B cell (primary cell): ENCODE data around the gene OR2T3.
"Not testable (repeated sequence)": the region's sequence is repeated elsewhere in the genome, so short reads cannot be mapped to it uniquely, and the experiment has no call there.

Source experiments
- CTCF ChIP-seq: fragments of 200-600 bp; IDR thresholded peaks from one replicate; pipeline ENCODE4 v1.8.0; 2022; ENCODE audit warnings: antibody characterized with exemption, mild to moderate bottlenecking
- EZH2 ChIP-seq: IDR thresholded peaks from 2 replicates; pipeline ENCODE4 v1.6.1; 2012; ENCODE audit warnings: borderline replicate concordance, low read depth, mild to moderate bottlenecking, moderate library complexity, low read length; ENCODE audit not compliant: insufficient read depth, poor library complexity, severe bottlenecking

DNA sequence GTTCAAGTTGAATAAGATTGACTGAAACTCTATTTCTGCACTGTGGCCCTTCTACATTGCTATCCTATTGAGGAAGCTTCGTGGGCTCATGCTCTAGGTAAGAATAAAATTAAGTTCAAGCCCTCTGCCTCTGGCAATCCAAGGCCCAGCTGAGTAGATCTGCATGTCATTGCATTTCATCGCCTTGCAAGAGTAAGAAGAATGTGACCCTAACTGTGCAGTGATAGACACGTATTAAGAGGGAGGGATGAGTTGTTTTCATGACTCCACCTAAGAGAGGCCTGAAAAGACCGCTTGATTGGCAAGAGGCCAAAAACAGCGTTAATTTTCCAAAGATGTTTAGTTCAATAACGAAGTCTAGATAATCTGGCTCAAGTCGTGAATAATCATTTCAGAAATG lies 14.0 kb upstream of the OR2T3 start:
- TF ChIP-seq CTCF, EZH2: not testable (repeated sequence)
